ENCODE measurements around the gene RASGRP4.
"Not testable (repeated sequence)": the region's sequence is repeated elsewhere in the genome, so short reads cannot be mapped to it uniquely, and the experiment has no call there.

Gene RASGRP4

GRCh38 chr19:38448225-38448624 lies 22.2 kb upstream of the RASGRP4 start:
- DNase-seq (ENCODE audit: low read depth): no peak

DNA sequence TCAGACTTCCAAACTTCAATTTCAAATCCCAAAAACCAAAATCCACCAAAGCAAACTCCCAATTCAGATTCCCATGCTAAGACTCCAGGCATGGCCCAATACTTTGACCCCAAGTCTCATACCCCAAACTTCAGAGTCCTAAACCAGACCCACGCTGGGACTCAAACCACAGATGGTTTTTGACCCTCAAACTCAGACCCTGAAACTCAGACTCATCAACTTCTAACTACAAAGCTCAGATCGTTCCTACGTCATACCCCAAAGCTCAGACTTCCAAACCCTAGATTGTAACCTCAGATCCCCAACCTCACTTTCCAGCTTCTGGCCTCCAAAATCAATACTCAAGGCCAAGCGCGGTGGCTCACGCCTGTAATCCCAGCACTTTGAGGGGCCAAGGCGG lies 19.3 kb upstream of the RASGRP4 start:
- no peak for DNase-seq (ENCODE audit: low read depth)

DNA sequence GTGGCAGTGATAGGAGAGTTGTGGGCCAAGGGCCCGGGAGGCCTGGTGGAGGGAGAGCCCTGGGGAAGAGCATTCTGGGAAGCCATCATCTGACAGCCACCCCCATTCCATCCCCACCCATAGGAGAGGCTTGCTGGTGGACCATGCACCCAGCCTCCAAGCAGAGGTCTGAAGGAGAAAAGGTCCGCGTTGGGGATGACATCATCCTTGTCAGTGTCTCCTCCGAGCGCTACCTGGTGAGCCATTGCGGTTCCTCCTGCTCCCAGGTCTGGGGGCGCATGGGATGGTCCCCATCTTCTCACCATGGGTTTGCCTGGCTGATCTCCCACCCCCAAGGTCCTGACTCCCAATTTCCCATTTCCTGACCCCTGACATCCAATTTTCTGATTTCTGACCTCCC lies 18.0 kb upstream of the RASGRP4 start:
- DNase-seq (ENCODE audit: low read depth): no peak

GRCh38 chr19:38443458-38443999 lies 17.5 kb upstream of the RASGRP4 start:
- no peak for DNase-seq (ENCODE audit: low read depth)

GRCh38 chr19:38442736-38443135 lies 16.7 kb upstream of the RASGRP4 start:
- DNase-seq (ENCODE audit: low read depth): no peak

GRCh38 chr19:38441657-38442348 lies 15.8 kb upstream of the RASGRP4 start:
- DNase-seq (ENCODE audit: low read depth): no peak

DNA sequence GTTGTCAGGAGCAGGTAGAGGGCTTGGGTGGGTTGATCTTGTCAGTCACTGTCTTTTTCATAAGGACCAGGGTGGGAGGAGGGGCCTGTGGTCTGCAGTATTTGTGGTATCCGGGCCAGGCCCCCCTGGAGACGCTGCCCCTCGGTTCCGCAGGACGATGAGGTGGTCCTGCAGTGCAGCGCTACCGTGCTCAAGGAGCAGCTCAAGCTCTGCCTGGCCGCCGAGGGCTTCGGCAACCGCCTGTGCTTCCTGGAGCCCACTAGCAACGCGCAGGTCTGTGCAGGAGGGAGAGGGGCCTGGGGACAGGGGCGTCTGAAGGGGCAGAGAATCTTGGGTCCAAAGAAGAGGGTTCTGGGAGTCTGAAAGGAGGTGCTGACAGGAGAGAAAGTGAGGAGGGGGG lies 14.6 kb upstream of the RASGRP4 start:
- DNase-seq (ENCODE audit: low read depth): no peak

- DNase-seq (ENCODE audit: low read depth): no peak
Measured at GRCh38 chr19:38437917-38438316, 11.9 kb upstream of the RASGRP4 start.

DNA sequence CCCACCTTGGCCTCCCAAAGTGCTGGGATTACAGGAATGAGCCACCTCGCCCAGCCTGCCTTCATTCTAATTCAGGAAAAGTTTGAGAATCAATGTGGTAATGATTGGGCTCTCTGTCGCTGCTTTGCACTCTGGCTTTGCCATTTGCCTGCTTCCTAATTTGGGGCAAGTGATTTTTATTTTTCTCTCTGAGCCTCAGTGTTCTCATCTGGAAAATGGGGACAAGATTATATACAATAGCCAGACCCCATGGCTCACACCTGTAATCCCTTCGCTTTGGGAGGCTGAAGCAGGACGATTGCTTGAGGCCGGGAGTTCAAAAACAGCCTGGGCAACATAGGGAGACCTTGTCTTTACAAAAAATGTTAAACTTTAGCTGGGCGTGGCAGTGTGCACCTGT lies 11.3 kb upstream of the RASGRP4 start:
- no peak for DNase-seq (ENCODE audit: low read depth)

DNA sequence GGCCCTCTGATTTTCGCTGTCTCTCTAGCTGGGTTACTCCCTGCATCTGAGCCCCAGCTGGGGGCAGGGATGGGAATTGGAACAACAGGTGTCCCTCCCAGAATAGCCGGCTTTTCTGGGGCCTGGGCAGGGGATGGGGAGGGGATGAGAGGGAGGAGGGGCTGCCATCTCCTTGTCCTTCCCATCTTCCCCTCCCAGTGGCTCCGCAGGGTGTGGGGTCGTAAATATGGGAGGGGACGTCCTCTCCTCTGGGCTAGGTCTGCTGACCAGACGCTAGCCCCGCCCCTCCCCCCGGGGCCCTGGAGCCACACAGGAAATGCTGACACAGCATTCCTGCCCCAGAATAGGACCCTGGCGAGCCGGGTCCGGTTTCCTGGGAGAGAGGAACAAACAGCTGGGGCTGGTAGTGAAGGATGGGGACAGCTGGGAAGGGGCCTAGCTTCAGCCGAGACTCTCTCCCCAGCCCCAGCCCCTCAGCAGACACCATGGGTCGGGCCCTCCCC lies 8.6 kb upstream of the RASGRP4 start:
- no peak for DNase-seq (ENCODE audit: low read depth)

- no peak for DNase-seq (ENCODE audit: low read depth)
Measured at GRCh38 chr19:38433268-38433733, 7.3 kb upstream of the RASGRP4 start, which contains the start of gene RYR1. TSS of gene RYR1 (plus strand) at chr19:38433691. CDS start at chr19:38433830, 139 bp downstream.

- no peak for DNase-seq (ENCODE audit: low read depth)
Measured at GRCh38 chr19:38430931-38431330, 4.9 kb upstream of the RASGRP4 start.

DNA sequence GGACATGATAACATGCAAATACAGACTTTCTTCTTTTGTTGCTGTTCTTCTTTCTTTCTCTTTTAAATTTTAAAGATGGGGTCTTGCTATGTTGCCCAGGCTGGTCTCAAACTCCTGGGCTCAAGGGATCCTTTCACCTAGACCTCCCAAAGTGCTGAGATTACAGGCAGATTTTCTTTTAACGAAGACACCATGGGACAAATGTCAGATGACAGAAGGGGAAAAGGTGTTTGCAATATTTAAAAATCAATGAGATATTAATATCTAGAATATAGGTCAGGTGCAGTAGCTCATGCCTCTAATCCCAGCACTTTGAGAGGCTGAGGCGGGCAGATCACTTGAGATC lies 3.8 kb upstream of the RASGRP4 start:
- no peak for DNase-seq (ENCODE audit: low read depth)

GRCh38 chr19:38429055-38429810 lies 3.2 kb upstream of the RASGRP4 start:
- DNase-seq (ENCODE audit: low read depth): no peak

DNA sequence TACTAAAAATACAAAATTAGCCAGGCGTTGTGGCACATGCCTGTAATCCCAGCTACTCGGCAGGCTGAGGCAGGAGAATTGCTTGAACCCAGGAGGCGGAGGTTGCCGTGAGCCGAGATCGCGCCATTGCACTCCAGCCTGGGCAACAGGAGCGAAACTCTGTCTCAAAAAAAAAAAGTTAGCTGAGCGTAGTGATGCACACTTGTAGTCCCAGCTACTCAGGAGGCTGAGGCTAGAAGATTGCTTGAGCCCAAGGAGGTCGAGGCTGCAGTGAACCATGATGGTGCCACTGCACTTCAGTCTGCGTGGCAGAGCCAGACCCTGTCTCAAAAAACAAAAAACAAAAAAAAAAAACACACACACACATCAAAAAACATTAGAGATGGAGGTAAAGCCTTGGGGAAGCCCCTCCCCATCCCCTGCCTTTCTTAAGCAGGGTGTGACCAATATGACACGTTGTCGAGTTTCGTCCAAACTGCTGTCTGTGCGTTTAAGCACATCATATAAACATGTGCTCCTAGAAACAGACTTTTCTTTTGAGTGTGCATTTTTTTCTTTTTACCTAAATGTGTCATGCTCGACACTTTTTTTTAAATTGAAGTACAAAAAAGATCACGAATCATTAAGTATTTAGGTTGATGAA lies 1.1 kb upstream of the RASGRP4 start:
- DNase-seq (ENCODE audit: low read depth): not testable (repeated sequence)

GRCh38 chr19:38425222-38425809 lies 703 bp downstream of the RASGRP4 start:
- DNase-seq (ENCODE audit: low read depth): no peak

DNA sequence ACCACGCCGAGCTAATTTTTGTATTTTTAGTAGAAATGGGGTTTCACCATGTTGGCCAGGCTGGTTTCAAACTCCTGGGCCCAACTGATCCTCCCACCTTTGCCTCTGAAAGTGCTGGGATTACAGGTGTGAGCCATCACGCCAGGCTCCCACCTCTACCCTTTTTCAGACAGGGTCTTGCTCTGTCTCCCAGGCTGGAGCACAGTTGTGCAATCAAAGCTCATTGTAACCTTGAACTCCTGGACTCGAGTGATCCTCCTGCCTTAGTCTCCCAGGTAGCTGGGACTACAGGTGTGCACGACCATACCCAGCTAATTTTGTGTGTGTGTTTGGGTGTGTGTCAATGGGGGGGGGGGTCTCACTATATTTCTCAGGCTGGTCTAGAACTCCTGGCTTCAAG lies 1.7 kb downstream of the RASGRP4 start:
- DNase-seq (ENCODE audit: low read depth): no peak

DNA sequence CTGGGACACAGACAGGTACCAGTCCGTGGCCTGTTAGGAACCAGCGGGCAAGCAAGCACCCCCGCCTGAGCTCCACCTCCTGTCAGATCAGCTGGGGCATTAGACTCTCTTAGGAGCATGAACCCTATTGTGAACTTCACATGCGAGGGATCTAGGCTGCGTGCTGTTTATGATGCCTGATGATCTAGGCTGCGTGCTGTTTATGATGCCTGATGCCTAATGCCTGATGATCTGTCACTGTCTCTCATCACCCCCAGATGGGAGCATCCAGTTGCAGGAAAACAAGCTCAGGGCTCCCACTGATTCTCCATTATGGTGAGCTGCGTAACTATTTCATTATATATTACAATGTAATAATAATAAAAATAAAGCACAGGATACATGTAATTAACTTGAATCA lies 3.6 kb downstream of the RASGRP4 start:
- DNase-seq (ENCODE audit: low read depth): no peak

DNA sequence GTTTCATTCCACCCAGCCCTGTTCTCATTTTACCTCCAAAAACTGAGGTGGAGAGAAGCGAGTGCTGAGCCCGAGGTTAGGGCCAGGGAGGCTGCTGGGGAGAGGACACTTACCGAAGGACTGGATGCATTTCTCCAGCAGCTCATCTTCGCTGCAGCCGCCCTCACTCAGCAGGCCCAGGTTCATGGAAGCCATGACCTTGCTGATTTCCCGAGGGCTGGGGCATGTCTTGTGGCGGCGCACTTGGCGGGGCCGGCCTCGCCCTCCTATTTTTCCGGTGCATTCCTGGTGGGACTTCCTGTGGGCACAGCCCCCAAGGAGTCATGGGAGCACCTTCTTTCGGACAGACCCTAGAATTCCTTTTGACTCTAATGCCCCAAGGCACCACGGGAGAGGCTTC lies 4.2 kb downstream of the RASGRP4 start:
- DNase-seq (ENCODE audit: low read depth): no peak

- no peak for DNase-seq (ENCODE audit: low read depth)
Measured at GRCh38 chr19:38420935-38421334, 5.1 kb downstream of the RASGRP4 start.

- no peak for DNase-seq (ENCODE audit: low read depth)
Measured at GRCh38 chr19:38417544-38418506, 8.2 kb downstream of the RASGRP4 start.

All from stimulated activated CD4-positive, alpha-beta T cell treated with anti-CD3 and anti-CD28 coated beads, Interleukin-2, amount 100 ng/mL, for 4 hours (primary cell).